GM21360 (cell line): ENCODE measurements around the gene PDZD2.
"Not testable (repeated sequence)": the region's sequence is repeated elsewhere in the genome, so short reads cannot be mapped to it uniquely, and the experiment has no call there.

ENCODE experiments used
- ATAC-seq: cut with Tn5 transposase; IDR thresholded peaks from one replicate; pipeline ENCODE4 v1.9.1; 2021; ENCODE audit warnings: mild to moderate bottlenecking, moderate library complexity; ENCODE audit not compliant: unreplicated experiment

Gene PDZD2

GRCh38 chr5:31962351-31962751 is 323.4 kb downstream of the PDZD2 start:
- no peak for ATAC-seq

- no peak for ATAC-seq
Observed at GRCh38 chr5:31962871-31963307, 324.0 kb downstream of the PDZD2 start.

- no peak for ATAC-seq
Observed at GRCh38 chr5:31963358-31964006, 324.6 kb downstream of the PDZD2 start.

GRCh38 chr5:31964007-31964360 is 325.1 kb downstream of the PDZD2 start:
- no peak for ATAC-seq

GRCh38 chr5:31965227-31965626 is 326.3 kb downstream of the PDZD2 start:
- no peak for ATAC-seq

- ATAC-seq = no peak
Observed at GRCh38 chr5:31966936-31967335, 328.0 kb downstream of the PDZD2 start.

- ATAC-seq = no peak
Observed at GRCh38 chr5:31967461-31967860, 328.5 kb downstream of the PDZD2 start.

GRCh38 chr5:31972558-31972957 is 333.6 kb downstream of the PDZD2 start:
- no peak for ATAC-seq

GRCh38 chr5:31975189-31975612 is 336.3 kb downstream of the PDZD2 start:
- ATAC-seq = not testable (repeated sequence)

GRCh38 chr5:31976169-31976568 is 337.2 kb downstream of the PDZD2 start:
- ATAC-seq = no peak

GRCh38 chr5:31981361-31981945 is 342.5 kb downstream of the PDZD2 start:
- ATAC-seq = no peak

- no peak for ATAC-seq
Observed at GRCh38 chr5:31982027-31982426, 343.1 kb downstream of the PDZD2 start.

GRCh38 chr5:31982621-31983020 is 343.7 kb downstream of the PDZD2 start:
- ATAC-seq = no peak

- no peak for ATAC-seq
Observed at GRCh38 chr5:31983851-31984250, 344.9 kb downstream of the PDZD2 start.

- ATAC-seq = no peak
Observed at GRCh38 chr5:31984691-31985090, 345.8 kb downstream of the PDZD2 start.

GRCh38 chr5:31986101-31986500 is 347.2 kb downstream of the PDZD2 start:
- ATAC-seq = no peak

- no peak for ATAC-seq
Observed at GRCh38 chr5:31987985-31988710, 349.2 kb downstream of the PDZD2 start.

GRCh38 chr5:31990081-31990650 is 351.2 kb downstream of the PDZD2 start:
- no peak for ATAC-seq

- ATAC-seq = no peak
Observed at GRCh38 chr5:31990701-31991110, 351.8 kb downstream of the PDZD2 start.

- no peak for ATAC-seq
Observed at GRCh38 chr5:31992377-31992776, 353.4 kb downstream of the PDZD2 start.

GRCh38 chr5:31993165-31993961 is 354.4 kb downstream of the PDZD2 start:
- no peak for ATAC-seq
